ENCODE data around the gene IFT172.
"Not testable (repeated sequence)": the region's sequence is repeated elsewhere in the genome, so short reads cannot be mapped to it uniquely, and the experiment has no call there.

IFT172 gene, protein sequence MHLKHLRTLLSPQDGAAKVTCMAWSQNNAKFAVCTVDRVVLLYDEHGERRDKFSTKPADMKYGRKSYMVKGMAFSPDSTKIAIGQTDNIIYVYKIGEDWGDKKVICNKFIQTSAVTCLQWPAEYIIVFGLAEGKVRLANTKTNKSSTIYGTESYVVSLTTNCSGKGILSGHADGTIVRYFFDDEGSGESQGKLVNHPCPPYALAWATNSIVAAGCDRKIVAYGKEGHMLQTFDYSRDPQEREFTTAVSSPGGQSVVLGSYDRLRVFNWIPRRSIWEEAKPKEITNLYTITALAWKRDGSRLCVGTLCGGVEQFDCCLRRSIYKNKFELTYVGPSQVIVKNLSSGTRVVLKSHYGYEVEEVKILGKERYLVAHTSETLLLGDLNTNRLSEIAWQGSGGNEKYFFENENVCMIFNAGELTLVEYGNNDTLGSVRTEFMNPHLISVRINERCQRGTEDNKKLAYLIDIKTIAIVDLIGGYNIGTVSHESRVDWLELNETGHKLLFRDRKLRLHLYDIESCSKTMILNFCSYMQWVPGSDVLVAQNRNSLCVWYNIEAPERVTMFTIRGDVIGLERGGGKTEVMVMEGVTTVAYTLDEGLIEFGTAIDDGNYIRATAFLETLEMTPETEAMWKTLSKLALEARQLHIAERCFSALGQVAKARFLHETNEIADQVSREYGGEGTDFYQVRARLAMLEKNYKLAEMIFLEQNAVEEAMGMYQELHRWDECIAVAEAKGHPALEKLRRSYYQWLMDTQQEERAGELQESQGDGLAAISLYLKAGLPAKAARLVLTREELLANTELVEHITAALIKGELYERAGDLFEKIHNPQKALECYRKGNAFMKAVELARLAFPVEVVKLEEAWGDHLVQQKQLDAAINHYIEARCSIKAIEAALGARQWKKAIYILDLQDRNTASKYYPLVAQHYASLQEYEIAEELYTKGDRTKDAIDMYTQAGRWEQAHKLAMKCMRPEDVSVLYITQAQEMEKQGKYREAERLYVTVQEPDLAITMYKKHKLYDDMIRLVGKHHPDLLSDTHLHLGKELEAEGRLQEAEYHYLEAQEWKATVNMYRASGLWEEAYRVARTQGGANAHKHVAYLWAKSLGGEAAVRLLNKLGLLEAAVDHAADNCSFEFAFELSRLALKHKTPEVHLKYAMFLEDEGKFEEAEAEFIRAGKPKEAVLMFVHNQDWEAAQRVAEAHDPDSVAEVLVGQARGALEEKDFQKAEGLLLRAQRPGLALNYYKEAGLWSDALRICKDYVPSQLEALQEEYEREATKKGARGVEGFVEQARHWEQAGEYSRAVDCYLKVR (N-terminal part only)
- total RNA-seq = 24.1 to 56.5 (median 37.9) reads per million in 4 experiments

DNA sequence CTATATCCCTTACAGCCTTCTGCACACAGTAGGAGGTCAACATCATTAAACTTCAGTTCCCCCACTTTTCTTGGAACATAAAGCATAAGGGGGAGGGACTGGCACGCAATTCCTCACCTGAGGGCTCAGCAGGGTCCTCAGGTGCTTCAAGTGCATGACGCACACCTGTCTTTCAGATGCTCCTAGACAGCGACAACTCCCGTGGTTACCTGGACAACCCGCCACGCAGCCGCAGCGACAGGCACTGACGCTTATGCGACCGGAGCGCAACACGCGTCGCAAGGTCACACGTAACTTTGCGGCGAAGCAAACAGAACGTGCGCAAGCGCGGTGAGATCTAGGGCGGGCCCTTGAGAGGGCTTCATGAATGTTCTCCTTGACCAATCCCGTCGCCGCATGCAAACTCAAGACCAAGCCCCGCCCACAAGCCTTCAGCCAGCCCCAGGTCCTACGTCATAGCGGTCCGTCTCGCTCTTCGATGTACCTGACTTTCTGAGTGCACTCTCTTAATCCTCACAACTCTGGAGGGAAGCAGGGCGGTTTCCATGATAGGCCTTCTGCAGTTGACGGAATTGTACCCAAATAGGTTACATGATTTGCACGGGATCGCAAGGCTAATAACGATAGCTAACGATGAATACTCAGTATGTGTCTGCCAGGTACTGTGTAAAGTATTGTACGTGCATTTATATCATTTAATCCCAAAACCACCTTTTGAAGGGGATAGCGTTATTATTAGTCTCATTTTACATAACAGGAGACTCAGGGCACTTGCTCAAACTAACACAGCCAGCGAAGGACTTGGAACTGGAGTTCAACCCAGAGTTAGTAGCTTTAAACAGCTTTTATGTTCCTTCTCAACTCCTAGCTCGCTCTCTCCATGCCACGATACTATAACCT, at the start of gene IFT172:
IFT172 (minus strand) TSS at position 246 of the 900 bp plus-strand sequence; CDS start at position 156, 90 bp downstream.
- peak; percentile 99 for DNase-seq

DNA sequence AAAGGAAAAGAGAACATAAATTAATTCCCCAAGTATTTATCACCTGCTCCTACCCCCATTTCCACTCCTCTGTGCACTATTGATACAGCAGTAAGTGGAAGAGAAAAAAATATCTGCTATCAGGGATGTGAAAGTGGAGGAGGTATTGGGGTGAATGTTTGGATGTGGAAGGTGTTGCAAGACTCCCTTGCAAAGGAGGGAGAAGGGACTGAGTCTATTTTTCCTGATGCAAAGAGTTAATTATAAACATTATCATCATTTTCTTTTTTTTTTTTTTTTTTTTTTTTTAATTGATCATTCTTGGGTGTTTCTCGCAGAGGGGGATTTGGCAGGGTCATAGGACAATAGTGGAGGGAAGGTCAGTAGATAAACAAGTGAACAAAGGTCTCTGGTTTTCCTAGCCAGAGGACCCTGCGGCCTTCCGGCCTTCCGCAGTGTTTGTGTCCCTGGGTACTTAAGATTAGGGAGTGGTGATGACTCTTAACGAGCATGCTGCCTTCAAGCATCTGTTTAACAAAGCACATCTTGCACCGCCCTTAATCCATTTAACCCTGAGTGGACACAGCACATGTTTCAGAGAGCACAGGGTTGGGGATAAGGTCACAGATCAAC, 49.4 kb upstream of the IFT172 start:
- not testable (repeated sequence) for DNase-seq

DNA sequence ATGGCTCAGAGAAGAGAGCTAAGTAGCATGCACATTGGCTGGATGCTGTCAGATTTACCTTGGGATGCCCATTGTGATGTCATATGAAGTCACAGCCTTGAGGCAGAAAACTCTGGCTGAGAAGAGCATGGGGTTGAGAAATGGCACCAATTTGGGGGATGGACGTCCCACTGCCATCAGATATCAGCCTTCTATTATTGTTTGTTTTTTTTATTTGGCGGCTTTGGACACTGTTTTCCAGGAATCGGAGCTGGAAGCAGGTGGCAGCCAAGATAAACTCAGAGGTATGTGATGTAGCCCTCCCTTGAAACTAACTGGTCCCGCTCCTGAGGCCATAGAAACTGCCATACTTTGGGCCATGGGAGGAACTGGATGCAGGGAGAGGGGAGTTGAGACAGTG, 47.7 kb upstream of the IFT172 start:
- no peak for DNase-seq

DNA sequence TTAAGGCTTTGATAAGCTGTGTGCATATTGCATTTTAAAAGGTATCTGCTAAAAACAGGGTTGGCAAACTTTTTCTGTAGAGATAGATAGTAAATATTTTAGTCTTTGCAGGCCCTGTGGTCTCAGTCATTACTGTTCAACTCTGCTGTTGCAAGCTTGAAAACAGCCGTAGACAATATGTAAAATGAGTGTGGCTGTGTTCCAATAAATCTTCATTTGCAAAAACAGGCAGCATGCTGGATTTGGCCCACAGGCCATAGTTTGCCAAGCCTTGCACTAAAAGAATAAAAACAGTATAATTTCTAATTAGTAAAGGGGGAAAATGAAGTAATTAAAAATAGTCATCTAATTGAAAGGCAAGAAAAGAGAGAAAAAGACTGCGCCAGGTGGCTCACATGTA, 42.4 kb upstream of the IFT172 start:
- no peak for DNase-seq

DNA sequence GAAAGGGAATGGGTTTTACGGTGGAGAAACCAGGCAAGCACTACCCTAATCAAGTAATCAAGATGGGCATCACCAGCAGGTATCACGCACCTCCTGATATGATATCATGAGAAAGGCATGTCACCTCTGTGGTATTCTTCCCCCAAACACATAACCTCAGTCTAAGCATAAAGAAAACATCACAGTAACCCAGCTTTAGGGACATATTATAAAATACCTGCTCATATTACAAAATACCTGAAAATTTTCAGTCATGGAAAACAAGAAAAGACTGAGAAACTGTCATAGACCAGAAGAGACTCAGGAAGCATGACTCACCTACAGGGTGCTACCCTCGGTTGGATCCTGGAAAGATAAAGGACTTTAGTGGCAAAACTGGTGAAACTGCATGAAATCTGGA, 37.6 kb upstream of the IFT172 start:
- no peak for DNase-seq

DNA sequence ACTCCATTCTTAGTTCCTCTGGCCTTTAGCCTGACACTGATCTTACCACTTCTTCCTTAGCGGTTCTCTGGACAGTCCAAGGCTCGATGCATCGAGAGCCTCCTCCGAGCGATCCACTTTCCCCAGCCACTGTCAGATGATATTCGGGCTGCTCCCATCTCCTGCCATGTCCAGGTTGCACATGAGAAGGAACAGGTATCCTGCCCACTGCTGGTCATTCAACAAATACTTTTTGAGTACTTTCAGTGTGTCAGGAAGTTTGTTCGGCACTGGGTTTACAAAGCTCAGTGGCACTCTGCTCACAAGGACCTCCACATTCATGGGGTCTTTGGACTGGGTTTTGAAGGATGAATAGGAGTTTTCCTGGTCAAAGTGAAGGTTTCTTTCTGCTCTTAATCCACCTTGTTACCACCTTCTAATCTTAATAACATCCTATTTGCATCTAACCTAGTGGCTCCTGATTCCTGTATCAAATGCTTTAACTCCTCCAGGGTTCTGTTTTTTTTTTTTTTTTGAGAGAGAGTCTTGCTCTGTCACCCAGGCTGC, 32.9 kb upstream of the IFT172 start:
- no peak for DNase-seq

DNA sequence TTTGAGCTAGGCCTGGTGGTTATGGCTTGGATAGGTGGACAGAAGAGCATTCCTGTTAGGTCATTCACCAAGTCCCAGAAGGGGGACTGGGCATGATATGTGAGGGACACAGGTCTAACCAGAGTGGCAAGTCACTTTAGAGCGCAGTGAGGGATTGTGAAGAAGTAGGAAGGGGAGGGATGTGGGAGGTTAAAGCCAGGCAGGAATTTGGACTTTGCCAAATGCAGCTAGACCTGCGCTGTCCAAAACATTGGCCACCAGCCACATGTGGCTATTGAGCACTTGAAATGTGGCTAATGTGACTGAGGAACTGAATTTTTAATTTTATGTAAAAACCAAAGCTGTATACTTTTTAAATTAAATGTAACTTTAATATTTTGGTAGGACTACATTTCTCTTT, 30.8 kb upstream of the IFT172 start:
- DNase-seq = no peak

DNA sequence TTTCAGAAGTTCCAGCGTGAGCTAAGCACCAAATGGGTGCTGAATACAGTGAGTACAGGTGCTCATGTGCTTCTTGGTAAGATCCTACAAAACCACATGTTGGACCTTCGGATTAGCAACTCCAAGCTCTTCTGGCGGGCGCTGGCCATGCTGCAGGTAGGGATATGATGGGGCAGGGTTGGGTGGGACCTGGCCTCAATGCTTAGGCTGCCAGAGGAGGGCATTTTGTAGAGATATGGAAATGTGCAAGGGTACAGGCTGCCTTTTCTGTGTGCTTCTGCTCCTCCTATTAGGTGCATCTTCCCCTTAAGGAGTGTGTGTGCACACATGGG, 29.2 kb upstream of the IFT172 start:
- no peak for DNase-seq

DNA sequence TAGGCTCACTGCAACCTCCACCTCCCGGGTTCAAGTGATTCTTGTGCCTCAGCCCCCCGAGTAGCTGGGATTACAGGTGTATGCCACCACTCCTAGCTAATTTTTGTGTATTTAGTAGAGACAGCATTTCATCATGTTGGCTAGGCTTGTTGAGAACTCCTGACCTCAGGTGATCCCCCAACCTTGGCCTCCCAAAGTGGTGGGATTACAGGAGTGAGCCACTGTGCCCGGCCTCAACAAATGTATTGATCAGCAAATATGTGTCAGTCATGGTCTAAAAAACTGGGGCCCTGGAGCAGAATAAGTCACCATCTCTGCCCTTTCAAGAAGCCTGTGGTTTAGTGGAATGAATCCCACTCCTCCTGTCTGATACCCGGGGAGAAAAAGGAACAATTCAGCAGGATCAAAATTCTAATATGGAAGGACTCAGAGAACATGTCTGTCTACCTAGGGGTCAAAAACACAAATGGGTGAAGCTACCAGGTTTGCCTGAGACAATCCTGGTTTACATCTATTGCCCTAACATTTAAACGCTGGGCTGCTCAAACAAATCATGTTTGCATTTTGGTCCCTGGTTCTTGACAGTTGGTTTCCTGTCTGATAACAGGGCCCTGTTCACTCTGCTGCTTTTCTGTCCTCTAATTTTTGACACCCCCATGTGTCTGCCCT, 28.7 kb upstream of the IFT172 start:
- DNase-seq = no peak

DNA sequence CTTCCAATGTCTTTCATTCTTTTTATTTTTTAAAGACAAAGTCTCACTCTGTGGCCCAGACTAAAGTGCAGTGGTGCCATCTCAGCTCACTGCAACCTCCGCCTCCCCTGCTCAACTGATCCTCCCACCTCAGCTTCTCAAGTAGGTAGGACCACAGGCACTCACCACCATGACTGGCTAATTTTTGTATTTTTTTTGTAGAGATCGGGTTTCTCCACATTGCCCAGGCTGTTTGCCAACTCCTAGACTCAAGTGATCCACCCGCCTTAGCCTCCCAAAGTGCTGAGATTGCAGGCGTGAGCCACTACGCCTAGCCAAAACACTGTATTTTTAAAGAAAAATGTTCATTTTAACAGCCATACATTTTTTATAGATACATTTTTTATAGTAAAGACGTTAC, 19.8 kb upstream of the IFT172 start:
- DNase-seq = no peak

DNA sequence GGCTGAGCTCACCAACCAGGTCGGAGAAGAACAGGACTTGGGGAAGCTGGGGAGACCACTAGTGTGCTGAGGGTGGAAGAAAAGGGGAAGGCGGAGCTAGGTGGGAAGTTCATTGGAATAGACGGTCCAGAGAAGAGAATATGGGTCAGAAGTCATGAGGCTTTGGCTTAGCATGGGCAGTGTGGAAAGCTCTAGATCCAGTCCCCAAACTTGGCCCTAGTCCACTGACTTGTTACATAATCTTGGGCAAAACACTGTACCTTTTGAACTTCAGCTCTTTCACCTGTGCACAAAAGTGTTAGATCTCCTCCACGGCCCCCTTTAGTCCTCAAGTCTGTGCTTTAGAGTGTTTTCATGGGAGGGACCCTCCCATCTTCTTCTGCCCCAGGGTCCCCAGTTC, 17.8 kb upstream of the IFT172 start:
- no peak for DNase-seq

DNA sequence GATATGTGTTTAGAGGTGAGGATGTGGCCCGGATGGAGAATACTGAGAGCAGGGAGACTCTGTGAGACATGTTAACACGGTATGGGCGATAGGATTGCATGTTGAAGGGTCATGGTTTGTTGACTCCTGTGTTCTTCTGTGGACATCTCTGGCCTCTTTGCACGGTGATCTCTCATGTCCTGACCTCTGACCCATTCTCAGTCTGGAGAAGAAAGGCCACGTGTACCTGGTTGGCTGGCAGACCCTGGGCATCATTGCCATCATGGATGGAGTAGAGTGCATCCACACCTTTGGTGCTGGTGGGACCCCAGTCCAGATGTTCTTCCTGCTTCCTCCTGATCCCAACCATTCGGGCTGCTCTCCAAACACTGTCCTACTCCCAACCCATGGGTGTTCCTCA, 17.0 kb upstream of the IFT172 start:
- no peak for DNase-seq

DNA sequence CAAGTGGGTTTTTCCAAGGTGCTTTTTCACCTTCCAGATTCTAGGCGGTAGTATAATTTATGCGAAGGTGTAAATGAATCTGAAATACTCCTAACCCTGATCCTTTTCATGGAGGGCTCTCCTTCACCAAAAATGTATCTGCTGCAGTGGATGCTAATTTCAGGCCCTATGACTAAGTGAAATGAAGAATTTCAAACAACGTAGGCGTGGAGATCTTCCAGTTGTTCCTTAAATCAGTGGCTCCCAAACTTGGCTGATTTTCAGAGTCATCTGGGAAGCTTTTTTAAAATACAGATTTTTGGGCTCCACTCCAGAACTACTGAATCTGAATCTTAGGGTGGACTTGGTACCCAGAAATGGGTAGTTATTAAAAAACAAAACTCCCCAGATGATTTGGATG, 12.6 kb upstream of the IFT172 start:
- no peak for DNase-seq

DNA sequence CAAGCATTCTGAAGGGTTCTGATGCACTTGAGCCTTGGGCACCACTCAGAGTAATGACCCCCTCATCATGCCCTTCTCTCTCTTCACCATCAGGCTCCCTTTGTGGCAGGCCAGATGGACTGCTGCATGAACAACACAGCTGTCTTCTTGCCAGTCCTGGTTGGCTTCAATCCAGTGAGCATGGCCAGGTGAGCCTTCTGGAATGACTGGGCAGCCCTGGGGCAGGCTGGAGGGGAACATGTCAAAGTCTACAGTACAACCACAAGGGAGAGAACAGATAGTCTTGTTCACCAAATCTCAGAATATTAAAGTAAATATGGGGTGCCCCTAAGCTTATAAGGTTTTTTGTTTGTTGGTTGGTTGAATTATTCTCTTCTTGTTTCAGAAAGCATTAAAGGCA, 11.5 kb upstream of the IFT172 start:
- DNase-seq = no peak

DNA sequence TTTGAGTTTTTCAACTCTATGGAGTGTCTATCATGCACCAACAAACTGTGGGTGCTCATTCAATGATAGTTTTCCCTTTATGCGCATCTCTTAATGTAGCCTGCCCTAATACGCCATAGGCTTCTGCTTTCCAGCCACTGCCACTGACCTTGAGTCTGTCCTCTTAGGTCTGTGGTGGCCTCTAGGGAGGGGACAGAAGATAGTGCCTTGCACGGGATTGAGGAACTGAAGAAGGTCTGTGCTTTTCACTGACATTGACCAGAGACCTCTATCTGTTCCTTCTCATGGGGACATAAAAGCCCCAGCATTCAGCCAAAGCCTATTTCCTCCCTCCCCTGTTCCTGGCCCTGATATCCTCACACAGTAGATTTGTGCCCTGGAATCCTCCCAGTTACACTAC, 9.4 kb upstream of the IFT172 start:
- no peak for DNase-seq

DNA sequence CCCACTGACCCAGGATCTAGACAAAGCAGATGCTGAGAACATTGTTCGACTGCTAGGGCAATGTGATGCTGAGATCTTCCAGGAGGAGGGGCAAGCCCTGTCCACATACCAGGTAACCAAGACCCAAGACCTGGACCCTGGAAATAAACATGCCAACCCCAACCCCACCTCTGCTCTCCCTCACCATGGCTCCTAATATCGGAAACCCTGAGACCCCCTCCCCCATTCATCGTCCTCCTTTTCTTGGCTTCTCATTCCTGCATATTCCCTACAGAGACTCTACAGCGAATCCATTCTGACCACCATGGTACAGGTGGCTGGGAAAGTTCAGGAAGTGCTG, 7.7 kb upstream of the IFT172 start:
- DNase-seq = no peak

DNA sequence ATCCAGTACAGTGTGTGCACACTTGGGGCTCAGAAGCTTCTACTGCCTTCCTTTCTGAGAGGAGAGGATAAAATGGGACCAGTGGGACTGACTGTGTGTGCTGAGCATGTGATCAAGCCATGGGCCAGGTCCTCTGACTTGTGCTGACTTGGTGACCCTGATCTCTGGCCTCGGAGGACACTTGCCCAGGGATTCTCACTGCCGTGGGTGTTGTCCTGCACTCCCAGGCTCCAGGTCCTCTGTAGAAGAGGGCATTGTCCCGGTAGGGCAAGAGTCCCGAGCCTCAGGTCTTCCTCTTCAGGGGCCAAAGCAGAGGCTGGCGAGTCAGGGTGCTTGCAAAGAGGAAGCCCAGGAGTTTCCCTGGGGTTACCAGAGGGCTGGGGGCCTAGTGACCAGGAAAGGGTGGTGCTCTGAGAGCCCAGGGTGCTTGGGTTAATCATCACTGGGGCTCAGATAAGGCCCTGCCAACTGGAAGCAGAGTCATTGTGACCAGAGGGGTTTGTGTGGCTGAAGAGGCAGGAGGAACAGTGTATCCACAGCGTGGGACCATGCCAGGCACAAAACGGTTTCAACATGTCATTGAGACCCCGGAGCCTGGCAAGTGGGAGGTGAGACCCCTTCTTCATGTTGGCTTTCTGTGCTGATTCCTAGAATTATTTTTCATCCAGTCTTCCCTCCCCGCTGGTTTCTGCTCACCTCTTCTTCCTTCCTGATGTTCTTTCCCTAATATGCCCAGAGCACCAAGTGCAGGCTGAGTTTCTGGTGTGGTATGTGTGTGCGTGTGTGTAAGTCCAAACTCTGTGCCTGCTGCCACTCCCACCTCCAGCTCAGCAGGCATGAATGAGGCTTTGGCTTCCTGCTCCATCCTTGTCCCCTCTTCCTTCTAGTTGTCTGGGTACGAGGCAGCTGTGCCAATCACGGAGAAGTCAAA, 7.1 kb upstream of the IFT172 start, which contains the start of gene GCKR:
GCKR (plus strand) TSS at position 483 of the 931 bp plus-strand sequence; CDS start at position 549, 66 bp downstream.
- DNase-seq = no peak

DNA sequence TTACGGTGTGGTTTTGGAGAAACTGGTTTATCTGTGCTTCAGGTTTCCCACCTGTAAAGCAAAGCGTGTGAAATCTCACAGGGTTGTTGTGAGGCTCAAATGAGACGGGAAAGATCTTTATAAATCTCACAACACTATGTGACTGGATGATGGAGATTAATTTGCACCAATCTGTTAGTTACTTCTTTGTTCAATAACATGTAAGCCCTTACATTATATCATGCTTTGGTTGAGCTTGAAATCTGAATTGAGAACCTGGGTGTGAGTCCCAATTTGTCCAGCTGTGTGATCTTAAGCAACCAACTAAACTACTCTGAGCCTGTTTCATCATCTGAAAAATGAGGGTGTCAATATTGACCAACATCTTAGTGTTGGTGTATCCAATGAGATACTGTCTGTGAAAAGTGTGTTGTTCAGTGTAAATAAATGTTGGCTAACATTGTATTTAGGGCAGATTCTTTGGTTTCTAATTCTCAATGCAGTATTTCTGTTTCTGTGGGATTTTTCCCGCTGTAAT, 6.4 kb upstream of the IFT172 start:
- DNase-seq = no peak

DNA sequence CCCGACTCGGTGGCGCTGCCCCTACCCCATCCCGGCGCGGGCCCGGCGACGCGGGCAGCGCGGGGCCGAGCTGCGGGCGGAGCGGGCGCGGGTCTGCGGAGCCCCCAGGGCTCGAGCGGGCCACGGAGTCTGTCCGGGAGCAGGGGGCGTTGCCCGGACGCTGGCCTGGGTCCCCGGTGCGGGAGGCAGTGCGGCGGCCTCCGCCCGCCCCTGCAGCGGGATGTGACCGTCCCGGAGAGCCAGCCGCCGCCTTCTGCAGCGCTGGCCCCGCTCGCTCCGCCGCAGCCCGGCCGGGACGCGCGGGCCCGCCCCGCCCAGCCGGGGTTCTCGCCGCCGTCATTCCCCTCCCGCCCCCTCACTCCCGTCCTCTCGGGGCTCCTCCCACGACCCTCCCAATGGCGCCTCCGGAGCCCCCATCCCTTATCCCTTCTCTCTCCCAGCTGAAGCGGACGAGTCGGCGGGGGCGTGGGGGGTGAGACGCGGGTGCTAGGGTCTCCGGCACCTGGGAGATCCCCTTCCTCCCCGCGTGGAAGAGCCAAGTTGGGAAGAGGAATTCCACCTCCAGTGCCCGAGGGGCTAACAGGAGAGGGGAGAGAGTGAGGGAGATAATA, 5.5 kb upstream of the IFT172 start, which contains the start of gene FNDC4:
FNDC4 (minus strand) TSS at position 257 of the 611 bp plus-strand sequence. CDS start 521 bp downstream, outside the sequence.
- DNase-seq = no peak
